KG1 (cell line): ENCODE data around the gene ATP1A2.
"Not testable (repeated sequence)": the region's sequence is repeated elsewhere in the genome, so short reads cannot be mapped to it uniquely, and the experiment has no call there.

Source experiments
- DNase-seq: peaks from one replicate; lab custom pipeline; 2025; lab: John Stamatoyannopoulos, UW

The ATP1A2 gene

GRCh38 chr1:160124705-160125478 lies 9.3 kb downstream of the ATP1A2 start:
- DNase-seq: no peak

DNA sequence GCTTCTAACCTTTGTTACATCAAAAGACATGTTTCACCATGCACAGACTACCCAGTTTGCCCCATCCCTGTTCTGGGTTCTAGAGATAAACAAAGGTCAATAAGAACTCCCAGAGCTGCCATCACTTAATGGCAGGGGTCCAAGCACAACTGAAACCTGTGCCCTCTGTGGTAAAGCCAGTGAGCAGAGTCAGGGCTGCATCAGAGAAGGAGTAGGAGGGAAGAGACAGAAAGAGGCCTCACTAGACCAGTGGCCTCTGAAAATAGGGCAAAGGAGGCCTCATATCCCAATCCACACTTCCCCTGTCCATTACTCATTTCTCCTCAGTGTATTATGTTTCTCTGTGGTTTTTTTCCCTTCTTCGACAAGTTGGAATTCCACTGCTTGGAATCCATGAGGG lies 10.2 kb downstream of the ATP1A2 start:
- no peak for DNase-seq

- DNase-seq: not testable (repeated sequence)
Observed at GRCh38 chr1:160126342-160126741, 10.8 kb downstream of the ATP1A2 start.

GRCh38 chr1:160127381-160127780 lies 11.8 kb downstream of the ATP1A2 start:
- no peak for DNase-seq

DNA sequence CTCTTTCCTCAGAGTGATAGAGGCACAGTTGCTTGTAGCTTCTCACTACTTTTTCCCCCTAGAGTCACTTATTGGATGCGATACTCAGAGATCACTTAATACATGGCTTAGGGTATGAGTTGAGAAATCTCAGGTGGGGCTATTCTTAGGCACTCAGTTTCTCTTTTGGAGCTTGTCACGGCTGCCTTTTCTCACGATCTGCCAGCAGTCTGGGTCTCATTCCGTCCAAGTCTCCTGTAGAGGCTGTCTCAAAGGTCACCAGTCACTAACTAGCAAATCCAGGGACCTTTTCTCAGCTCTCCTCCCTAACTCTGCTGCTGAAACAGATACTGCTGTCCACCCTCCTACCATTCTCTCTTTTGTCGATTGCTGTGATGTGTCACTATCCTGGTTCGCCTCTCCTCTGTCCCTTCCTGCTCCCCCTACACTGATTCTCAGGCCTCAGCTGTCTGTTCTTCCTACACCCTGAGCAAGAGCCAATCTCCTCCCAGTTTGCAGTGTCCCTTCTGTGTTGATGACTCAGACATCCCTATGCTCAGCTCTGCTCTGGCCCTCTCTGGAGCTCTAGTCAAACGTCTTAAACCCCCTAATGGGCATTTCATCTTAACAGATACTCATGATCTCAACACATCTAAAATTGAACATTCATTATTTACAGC lies 12.4 kb downstream of the ATP1A2 start:
- DNase-seq: no peak

DNA sequence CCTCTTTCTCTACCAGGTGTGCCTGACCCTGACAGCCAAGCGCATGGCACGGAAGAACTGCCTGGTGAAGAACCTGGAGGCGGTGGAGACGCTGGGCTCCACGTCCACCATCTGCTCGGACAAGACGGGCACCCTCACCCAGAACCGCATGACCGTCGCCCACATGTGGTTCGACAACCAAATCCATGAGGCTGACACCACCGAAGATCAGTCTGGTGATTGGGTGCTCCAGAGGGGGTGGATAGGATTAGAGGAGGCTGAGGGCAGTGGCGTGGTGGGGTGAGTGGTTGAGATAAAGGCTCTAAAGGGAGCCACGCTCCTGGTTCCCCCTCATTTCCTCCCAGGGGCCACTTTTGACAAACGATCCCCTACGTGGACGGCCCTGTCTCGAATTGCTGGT lies 13.1 kb downstream of the ATP1A2 start:
- DNase-seq: no peak

GRCh38 chr1:160129046-160129445 lies 13.5 kb downstream of the ATP1A2 start:
- DNase-seq: no peak

GRCh38 chr1:160129558-160129957 lies 14.0 kb downstream of the ATP1A2 start:
- no peak for DNase-seq

DNA sequence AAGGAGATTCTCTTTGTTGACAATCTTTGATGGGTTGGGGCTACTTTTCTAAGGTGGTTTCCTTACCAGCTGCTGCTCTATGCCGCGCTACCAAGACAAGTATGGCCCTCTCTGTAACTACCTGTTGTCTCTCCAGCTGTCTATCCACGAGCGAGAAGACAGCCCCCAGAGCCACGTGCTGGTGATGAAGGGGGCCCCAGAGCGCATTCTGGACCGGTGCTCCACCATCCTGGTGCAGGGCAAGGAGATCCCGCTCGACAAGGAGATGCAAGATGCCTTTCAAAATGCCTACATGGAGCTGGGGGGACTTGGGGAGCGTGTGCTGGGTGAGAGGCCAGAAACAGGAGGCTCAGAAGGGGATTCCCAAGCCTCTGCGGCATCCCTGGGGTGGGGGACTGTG lies 14.4 kb downstream of the ATP1A2 start:
- no peak for DNase-seq

GRCh38 chr1:160130486-160130885 lies 14.9 kb downstream of the ATP1A2 start:
- DNase-seq: no peak

DNA sequence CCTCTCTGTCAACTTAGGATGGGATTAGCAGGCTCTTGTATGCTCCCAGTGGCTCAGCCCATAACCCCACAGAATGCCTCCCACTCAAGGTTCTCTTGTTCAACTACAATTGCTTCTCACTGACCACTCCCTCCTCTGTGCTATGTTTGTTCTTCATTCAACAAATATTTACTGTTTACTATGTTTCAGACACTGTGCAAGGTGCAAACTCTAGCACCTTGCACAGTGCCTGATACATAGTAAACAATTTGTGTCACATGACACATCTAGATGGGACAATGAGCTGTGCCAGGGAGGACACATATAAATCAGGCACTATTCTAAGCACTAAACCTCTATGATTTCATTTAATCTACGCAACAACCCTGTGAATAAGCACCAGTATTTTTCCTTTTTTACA lies 15.4 kb downstream of the ATP1A2 start:
- DNase-seq: no peak

DNA sequence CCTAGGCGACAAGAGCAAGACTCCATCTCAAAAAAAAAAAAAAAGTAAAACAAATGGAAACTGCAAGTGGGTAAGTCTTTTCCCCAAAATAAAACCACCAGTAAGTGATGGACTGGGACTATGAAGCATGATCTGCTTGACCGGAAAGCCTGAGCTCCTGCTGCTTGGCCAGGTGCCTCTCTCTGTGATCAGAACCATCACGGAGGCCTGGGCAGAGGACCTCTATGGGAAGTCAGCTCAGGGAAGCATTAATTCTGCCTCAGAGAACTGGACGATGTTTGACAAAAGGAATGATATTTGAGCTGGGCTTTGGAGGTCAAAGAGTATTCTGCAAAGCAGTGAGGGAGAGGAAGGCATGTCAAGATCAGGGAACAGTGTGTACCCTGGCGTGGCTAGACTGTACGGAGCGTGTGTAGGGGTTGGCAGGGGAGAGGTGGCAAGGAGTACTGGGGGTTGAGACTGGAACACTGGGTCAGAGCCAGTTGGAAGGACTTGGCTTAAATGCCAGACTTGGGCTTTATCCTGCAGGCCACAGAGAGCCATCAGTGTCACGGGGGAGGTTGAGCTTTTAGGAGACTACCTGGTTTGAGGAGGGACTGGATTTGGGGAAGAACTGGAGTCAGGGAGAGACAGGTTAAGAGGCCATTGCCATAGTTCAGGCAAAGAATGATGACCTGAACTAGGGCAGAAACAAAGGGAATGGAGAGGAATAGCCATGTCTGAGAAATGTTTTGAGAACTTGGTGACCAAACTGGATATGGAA lies 16.4 kb downstream of the ATP1A2 start:
- no peak for DNase-seq

GRCh38 chr1:160133990-160134770 lies 18.6 kb downstream of the ATP1A2 start:
- DNase-seq: no peak

DNA sequence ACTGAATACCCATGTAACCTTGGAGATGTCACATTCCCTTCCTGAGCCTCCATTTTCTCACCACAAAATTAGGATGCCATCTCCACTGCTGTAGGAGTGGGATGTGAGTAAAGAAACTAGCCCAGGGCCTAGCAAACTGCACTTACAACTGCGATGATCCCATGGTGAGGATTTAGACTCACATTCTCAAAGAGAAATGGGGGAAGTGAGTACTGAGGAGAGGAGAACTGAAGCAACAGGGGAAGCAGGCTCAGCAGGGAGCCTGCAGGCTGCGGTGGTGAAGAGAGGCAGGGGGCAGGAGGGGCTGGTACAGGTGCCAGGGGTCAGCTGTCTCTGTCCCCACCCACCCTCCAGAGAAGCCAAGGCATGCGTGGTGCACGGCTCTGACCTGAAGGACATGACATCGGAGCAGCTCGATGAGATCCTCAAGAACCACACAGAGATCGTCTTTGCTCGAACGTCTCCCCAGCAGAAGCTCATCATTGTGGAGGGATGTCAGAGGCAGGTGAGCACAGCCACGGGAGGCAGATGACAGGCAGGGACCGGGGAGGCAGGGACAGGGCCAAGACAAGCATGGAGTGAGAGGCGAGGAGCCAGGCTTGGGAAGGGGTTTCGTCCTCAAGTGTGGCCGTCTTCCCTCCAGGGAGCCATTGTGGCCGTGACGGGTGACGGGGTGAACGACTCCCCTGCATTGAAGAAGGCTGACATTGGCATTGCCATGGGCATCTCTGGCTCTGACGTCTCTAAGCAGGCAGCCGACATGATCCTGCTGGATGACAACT lies 19.4 kb downstream of the ATP1A2 start:
- DNase-seq: no peak

DNA sequence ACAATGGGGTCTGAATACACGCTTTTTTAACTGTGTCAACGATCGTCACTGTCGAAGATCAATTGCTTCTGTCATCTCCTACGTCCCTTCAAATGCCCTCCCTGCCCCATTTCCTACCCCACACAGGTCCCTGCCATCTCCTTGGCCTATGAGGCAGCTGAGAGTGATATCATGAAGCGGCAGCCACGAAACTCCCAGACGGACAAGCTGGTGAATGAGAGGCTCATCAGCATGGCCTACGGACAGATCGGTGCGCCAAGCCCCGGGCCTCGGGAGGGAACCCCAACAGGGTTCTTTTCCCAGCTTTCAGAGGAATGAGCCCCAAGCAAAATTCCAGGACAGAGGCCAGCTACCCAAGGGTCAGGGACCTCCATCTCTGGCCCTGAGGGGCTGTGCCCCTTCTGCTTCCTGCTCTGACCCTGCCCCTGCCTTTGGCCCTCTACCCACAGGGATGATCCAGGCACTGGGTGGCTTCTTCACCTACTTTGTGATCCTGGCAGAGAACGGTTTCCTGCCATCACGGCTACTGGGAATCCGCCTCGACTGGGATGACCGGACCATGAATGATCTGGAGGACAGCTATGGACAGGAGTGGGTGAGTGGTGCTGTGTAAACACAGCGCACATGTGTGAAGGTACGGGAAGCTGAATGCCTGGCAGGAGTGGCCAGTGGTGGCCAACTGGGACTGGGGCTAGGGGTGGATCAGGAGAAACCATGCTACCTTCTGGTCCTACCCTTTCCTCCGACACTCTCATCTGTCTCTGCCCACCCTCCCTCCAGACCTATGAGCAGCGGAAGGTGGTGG lies 20.8 kb downstream of the ATP1A2 start:
- no peak for DNase-seq

- DNase-seq: no peak
Observed at GRCh38 chr1:160136926-160137200, 21.3 kb downstream of the ATP1A2 start.

DNA sequence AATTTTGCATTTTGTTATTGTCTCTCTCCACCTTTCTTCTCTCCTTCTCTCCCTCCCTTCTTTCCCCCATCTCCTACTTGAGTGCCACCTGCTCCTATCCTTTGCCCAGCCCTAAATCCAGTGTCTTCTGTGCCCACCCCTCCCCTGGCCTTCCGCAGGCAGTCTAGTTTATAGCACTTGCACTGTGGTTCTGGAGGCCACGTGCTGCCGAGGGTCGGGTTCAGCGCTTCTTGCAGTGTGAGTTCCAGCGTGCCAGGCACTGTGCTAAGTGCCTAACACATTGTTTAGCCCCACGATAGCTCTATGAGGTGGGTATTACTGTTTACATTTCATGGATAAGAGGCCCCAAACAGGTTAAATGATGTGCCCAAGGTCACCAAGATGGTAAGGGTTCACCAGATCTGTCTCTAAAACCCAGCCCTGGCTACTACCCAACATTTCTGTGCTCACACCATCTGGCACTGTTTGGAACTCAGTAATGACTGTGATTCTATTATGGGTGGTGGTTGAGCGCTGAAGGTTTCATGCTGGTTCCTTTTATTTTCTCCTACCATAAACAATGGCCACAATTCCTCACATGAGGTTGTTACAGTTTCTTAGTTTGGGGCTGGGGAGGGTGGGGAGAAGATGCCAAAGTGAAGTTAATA lies 21.8 kb downstream of the ATP1A2 start:
- no peak for DNase-seq

DNA sequence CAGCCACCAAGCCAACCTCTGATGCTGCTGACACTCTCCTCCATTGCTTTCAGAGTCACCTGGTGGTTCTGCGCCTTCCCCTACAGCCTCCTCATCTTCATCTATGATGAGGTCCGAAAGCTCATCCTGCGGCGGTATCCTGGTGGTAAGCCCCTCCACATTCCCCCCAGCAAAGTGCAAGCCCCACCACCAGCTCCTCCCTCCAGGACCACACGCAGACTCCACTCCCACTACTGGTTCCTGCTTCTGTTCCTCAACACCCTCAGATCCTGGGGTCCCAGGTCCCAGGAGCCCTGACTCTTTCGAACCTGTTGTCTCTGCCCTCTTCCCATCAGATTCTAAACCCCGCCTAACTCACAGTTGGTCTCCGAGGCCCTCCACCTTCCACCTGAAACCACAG lies 24.3 kb downstream of the ATP1A2 start:
- no peak for DNase-seq

DNA sequence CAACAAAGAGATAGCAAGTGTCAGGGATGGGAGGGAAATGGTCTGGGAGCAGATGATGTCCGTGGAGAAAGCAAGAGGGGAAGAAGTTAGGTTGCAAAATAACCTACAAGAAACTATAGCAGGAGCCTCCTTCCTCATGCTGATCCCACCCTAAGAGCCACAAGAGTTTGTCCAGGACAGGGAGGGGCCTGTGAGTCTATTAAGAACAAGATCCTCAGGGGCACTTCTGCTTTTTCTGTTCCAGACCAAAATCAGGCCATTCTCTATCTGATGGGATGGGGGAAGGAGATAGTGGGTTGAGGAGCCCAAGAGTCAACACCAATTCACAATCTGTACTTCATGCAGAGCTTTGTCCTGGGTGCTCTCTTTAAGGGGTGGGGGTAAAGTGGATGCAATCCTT lies 28.1 kb downstream of the ATP1A2 start:
- DNase-seq: no peak

DNA sequence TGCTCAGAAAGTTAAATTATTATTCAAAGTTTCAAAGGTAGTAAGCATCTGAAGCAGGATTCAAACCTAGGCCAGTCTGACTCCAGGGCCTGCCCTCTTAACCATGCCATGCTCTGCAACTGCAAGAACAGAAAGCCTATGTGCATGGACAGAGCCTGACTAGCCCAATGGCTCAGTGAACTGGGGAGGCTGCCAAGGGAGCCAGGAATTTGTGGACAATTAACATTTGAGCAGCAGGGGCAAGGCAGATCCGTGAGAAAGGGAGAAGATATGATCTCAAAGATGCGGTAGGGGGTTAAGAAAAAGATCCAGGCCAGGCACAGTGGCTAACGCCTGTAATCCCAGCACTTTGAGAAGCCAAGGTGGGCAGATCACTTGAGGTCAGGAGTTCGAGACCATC lies 29.4 kb downstream of the ATP1A2 start:
- DNase-seq: no peak
